K562 (cell line): ENCODE measurements around the gene MPDZ. TPM values are rescaled to one million over a fixed set of nuclear protein-coding genes. Genes with fewer than 3 reads are reported as not detected.

ENCODE experiments used
- polyA plus RNA-seq, 8 experiments: library from polyadenylated mRNA; depleted of rRNA in 4 of 8; stranded (reverse) in 5 of 8; unstranded in 3 of 8; fragments of >200 nt; fragmentation: Nextera tagmentation in 2 of 8; fragmentation: Illumina TruSeq in 1 of 8; extraction: Ambion mirVana in 2 of 8; extraction: Trizol in 1 of 8; gene quantifications; 2 replicates each; pipeline versions ENCODE4 v1.2.1 to v1.2.3, GENCODE V29; 2011 to 2014; ENCODE audit warnings: inconsistent platforms in 1 of 8, missing spikeins in 1 of 8
- total RNA-seq, 7 experiments: library from RNA; depleted of rRNA in 6 of 7; stranded (reverse); fragments of >200 nt in 6 of 7; fragmentation: Illumina TruSeq in 2 of 7; extraction: Trizol in 2 of 7; gene quantifications; 2 replicates each; pipeline versions ENCODE4 v1.2.1 to v1.2.3, GENCODE V29; 2011 to 2021; ENCODE audit warnings: low replicate concordance in 1 of 7
- TF ChIP-seq, protein P1 (sequence below): fragments of 200-600 bp; sonication (generic); IDR thresholded peaks from one replicate; pipeline ENCODE4 v1.6.1; 2012; ENCODE audit warnings: mild to moderate bottlenecking, low read depth, low read length, inconsistent platforms
- TF ChIP-seq, protein P2 (sequence below): fragments of 450-650 bp; formaldehyde crosslinking; IDR thresholded peaks from 2 replicates; pipeline ENCODE4 v1.4.0; 2022; ENCODE audit warnings: missing genetic modification characterization

The MPDZ gene
- total and polyA plus RNA-seq, 9 of the 15 experiments (the other 6 are each of a cell fraction or from before 2014, with no cell fraction given): 3.9 to 13.2 (median 5.7) TPM

DNA sequence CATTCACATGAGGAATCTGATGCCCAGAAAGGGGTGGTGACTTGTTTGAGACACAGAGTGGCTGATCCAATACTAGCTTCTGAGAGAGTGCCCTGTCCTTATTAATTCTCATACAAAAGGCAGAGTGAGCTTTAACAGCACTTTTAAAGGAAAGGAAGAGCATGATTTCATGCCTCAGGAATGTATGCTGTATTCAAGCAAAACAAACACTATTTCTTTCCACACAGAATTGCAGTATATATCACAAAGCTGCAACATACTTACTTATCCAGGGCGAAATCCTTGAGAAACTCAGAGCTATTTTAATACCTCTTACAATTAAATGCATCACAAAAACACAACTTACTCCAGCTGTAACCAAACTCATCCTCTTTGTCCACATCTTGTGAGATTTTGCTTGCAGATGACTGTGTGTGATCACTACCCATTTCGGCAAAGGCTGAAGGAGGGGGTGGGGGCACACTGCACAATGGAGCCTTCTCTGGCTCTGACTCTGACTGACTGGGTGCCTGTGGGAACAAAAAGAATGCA, 139.8 kb downstream of the MPDZ start (continued):
- TF ChIP-seq, protein P1, sequence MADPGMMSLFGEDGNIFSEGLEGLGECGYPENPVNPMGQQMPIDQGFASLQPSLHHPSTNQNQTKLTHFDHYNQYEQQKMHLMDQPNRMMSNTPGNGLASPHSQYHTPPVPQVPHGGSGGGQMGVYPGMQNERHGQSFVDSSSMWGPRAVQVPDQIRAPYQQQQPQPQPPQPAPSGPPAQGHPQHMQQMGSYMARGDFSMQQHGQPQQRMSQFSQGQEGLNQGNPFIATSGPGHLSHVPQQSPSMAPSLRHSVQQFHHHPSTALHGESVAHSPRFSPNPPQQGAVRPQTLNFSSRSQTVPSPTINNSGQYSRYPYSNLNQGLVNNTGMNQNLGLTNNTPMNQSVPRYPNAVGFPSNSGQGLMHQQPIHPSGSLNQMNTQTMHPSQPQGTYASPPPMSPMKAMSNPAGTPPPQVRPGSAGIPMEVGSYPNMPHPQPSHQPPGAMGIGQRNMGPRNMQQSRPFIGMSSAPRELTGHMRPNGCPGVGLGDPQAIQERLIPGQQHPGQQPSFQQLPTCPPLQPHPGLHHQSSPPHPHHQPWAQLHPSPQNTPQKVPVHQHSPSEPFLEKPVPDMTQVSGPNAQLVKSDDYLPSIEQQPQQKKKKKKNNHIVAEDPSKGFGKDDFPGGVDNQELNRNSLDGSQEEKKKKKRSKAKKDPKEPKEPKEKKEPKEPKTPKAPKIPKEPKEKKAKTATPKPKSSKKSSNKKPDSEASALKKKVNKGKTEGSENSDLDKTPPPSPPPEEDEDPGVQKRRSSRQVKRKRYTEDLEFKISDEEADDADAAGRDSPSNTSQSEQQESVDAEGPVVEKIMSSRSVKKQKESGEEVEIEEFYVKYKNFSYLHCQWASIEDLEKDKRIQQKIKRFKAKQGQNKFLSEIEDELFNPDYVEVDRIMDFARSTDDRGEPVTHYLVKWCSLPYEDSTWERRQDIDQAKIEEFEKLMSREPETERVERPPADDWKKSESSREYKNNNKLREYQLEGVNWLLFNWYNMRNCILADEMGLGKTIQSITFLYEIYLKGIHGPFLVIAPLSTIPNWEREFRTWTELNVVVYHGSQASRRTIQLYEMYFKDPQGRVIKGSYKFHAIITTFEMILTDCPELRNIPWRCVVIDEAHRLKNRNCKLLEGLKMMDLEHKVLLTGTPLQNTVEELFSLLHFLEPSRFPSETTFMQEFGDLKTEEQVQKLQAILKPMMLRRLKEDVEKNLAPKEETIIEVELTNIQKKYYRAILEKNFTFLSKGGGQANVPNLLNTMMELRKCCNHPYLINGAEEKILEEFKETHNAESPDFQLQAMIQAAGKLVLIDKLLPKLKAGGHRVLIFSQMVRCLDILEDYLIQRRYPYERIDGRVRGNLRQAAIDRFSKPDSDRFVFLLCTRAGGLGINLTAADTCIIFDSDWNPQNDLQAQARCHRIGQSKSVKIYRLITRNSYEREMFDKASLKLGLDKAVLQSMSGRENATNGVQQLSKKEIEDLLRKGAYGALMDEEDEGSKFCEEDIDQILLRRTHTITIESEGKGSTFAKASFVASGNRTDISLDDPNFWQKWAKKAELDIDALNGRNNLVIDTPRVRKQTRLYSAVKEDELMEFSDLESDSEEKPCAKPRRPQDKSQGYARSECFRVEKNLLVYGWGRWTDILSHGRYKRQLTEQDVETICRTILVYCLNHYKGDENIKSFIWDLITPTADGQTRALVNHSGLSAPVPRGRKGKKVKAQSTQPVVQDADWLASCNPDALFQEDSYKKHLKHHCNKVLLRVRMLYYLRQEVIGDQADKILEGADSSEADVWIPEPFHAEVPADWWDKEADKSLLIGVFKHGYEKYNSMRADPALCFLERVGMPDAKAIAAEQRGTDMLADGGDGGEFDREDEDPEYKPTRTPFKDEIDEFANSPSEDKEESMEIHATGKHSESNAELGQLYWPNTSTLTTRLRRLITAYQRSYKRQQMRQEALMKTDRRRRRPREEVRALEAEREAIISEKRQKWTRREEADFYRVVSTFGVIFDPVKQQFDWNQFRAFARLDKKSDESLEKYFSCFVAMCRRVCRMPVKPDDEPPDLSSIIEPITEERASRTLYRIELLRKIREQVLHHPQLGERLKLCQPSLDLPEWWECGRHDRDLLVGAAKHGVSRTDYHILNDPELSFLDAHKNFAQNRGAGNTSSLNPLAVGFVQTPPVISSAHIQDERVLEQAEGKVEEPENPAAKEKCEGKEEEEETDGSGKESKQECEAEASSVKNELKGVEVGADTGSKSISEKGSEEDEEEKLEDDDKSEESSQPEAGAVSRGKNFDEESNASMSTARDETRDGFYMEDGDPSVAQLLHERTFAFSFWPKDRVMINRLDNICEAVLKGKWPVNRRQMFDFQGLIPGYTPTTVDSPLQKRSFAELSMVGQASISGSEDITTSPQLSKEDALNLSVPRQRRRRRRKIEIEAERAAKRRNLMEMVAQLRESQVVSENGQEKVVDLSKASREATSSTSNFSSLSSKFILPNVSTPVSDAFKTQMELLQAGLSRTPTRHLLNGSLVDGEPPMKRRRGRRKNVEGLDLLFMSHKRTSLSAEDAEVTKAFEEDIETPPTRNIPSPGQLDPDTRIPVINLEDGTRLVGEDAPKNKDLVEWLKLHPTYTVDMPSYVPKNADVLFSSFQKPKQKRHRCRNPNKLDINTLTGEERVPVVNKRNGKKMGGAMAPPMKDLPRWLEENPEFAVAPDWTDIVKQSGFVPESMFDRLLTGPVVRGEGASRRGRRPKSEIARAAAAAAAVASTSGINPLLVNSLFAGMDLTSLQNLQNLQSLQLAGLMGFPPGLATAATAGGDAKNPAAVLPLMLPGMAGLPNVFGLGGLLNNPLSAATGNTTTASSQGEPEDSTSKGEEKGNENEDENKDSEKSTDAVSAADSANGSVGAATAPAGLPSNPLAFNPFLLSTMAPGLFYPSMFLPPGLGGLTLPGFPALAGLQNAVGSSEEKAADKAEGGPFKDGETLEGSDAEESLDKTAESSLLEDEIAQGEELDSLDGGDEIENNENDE: no peak
- TF ChIP-seq, protein P2, sequence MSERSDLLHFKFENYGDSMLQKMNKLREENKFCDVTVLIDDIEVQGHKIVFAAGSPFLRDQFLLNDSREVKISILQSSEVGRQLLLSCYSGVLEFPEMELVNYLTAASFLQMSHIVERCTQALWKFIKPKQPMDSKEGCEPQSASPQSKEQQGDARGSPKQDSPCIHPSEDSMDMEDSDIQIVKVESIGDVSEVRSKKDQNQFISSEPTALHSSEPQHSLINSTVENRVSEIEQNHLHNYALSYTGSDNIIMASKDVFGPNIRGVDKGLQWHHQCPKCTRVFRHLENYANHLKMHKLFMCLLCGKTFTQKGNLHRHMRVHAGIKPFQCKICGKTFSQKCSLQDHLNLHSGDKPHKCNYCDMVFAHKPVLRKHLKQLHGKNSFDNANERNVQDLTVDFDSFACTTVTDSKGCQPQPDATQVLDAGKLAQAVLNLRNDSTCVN (CRISPR knock-in tag): no peak
